WTC11 (cell line): ENCODE measurements around the gene NCOA6. TPM values are rescaled to one million over a fixed set of nuclear protein-coding genes. Genes with fewer than 3 reads are reported as not detected.

Experiments
- ATAC-seq: fragments of 200-7000 bp; cut with Tn5 transposase; 2 replicates; pipeline ENCODE4 v1.10.0; 2021; ENCODE audit warnings: mild to moderate bottlenecking, moderate library complexity
- CTCF ChIA-PET: fragments of 300-600 bp; sonication (Branson Sonifier 250); formaldehyde crosslinking; loops from one replicate; lab custom pipeline; 2021; ENCODE audit warnings: antibody characterized with exemption; lab: Charles Lee
- POLR2A ChIA-PET: fragments of 350-600 bp; sonication (Branson Sonifier 250); formaldehyde crosslinking; loops from one replicate; lab custom pipeline; 2021; ENCODE audit warnings: antibody characterized with exemption; lab: Charles Lee
- DNase-seq: peaks from one replicate; pipeline ENCODE4 v3.0.0; 2021; ENCODE audit warnings: low spot score
- H3K27ac Mint-ChIP-seq: 2 replicates; pipeline ENCODE4 v1.8.0; 2021; ENCODE audit warnings: mixed read lengths
- H3K27me3 Mint-ChIP-seq: 2 replicates; pipeline ENCODE4 v1.8.0; 2021; ENCODE audit warnings: low read depth, mild to moderate bottlenecking, moderate library complexity, mixed read lengths
- H3K36me3 Mint-ChIP-seq: 2 replicates; pipeline ENCODE4 v1.8.0; 2021; ENCODE audit warnings: mixed read lengths
- H3K4me1 Mint-ChIP-seq: 2 replicates; pipeline ENCODE4 v1.8.0; 2022; ENCODE audit warnings: mixed read lengths
- H3K4me3 Mint-ChIP-seq: 2 replicates; pipeline ENCODE4 v1.8.0; 2021; ENCODE audit warnings: mild to moderate bottlenecking, moderate library complexity, mixed read lengths
- H3K9me3 Mint-ChIP-seq: 2 replicates; pipeline ENCODE4 v1.8.0; 2021; ENCODE audit warnings: mixed read lengths
- AR ChIP-seq: fragments of 250-450 bp; sonication (Bioruptor Pico); IDR thresholded peaks from 2 replicates; pipeline ENCODE4 v1.9.0; 2021; ENCODE audit warnings: mild to moderate bottlenecking
- ATF1 ChIP-seq: sonication (generic); formaldehyde crosslinking; IDR thresholded peaks from 2 replicates; pipeline ENCODE4 v1.8.1; 2023; ENCODE audit warnings: mild to moderate bottlenecking, moderate library complexity, missing genetic modification reagents
- FOXK1 ChIP-seq: sonication (generic); formaldehyde crosslinking; IDR thresholded peaks from 2 replicates; pipeline ENCODE4 v1.8.0; 2022; ENCODE audit warnings: mild to moderate bottlenecking, moderate library complexity, missing genetic modification reagents
- IRF2 ChIP-seq: sonication (generic); formaldehyde crosslinking; IDR thresholded peaks from 2 replicates; pipeline ENCODE4 v1.8.0; 2022; ENCODE audit warnings: low read depth, missing genetic modification reagents, borderline replicate concordance
- KAT7 ChIP-seq: sonication (generic); formaldehyde crosslinking; IDR thresholded peaks from 2 replicates; pipeline ENCODE4 v1.8.1; 2023; ENCODE audit warnings: missing genetic modification reagents, mild to moderate bottlenecking, borderline replicate concordance
- NFATC4 ChIP-seq: fragments of 250-450 bp; sonication (Bioruptor Pico); IDR thresholded peaks from 2 replicates; pipeline ENCODE4 v1.9.0; 2021; ENCODE audit warnings: mild to moderate bottlenecking
- NR1H2 ChIP-seq: sonication (generic); formaldehyde crosslinking; IDR thresholded peaks from 2 replicates; pipeline ENCODE4 v1.9.0; 2021; ENCODE audit warnings: mild to moderate bottlenecking, moderate library complexity, missing genetic modification reagents
- RELA ChIP-seq: sonication (generic); formaldehyde crosslinking; IDR thresholded peaks from 2 replicates; pipeline ENCODE4 v1.8.1; 2022; ENCODE audit warnings: missing genetic modification reagents, mild to moderate bottlenecking, borderline replicate concordance
- SMAD3 ChIP-seq: sonication (generic); formaldehyde crosslinking; IDR thresholded peaks from 2 replicates; pipeline ENCODE4 v1.8.0; 2022; ENCODE audit warnings: missing genetic modification reagents, mild to moderate bottlenecking, borderline replicate concordance
- TEAD1 ChIP-seq: sonication (generic); formaldehyde crosslinking; IDR thresholded peaks from 2 replicates; pipeline ENCODE4 v1.8.0; 2022; ENCODE audit warnings: mild to moderate bottlenecking, missing genetic modification reagents
- ZNF121 ChIP-seq: sonication (generic); formaldehyde crosslinking; IDR thresholded peaks from 2 replicates; pipeline ENCODE4 v1.8.0; 2023; ENCODE audit warnings: missing genetic modification reagents
- ZNF263 ChIP-seq: sonication (generic); formaldehyde crosslinking; IDR thresholded peaks from 2 replicates; pipeline ENCODE4 v1.8.1; 2022; ENCODE audit warnings: low read depth, mild to moderate bottlenecking, moderate library complexity, missing genetic modification reagents
- ZNF317 ChIP-seq: sonication (generic); formaldehyde crosslinking; IDR thresholded peaks from 2 replicates; pipeline ENCODE4 v1.8.1; 2023; ENCODE audit warnings: low read depth, mild to moderate bottlenecking, moderate library complexity, missing genetic modification reagents, borderline replicate concordance
- ZNF396 ChIP-seq: fragments of 250-450 bp; sonication (Bioruptor Pico); IDR thresholded peaks from 2 replicates; pipeline ENCODE4 v1.8.0; 2021; ENCODE audit warnings: mild to moderate bottlenecking, moderate library complexity, borderline replicate concordance
- ZNF416 ChIP-seq: fragments of 250-450 bp; sonication (Bioruptor Pico); IDR thresholded peaks from 2 replicates; pipeline ENCODE4 v1.9.0; 2021; ENCODE audit warnings: mild to moderate bottlenecking, inconsistent platforms
- ZNF512 ChIP-seq: sonication (generic); formaldehyde crosslinking; IDR thresholded peaks from 2 replicates; pipeline ENCODE4 v1.8.1; 2022; ENCODE audit warnings: missing genetic modification reagents, borderline replicate concordance
- ZNF671 ChIP-seq: fragments of 250-450 bp; sonication (Bioruptor Pico); IDR thresholded peaks from 2 replicates; pipeline ENCODE4 v1.8.0; 2021; ENCODE audit warnings: mild to moderate bottlenecking
- total RNA-seq: library from RNA; stranded (reverse); gene quantifications from 3 replicates; pipeline ENCODE4 v1.2.3, GENCODE V29; 2021
- TF ChIP-seq, protein P1 (sequence below): sonication (generic); formaldehyde crosslinking; IDR thresholded peaks from 2 replicates; pipeline ENCODE4 v1.8.0; 2022; ENCODE audit warnings: mild to moderate bottlenecking, missing genetic modification reagents
- TF ChIP-seq, protein P2 (sequence below): sonication (generic); formaldehyde crosslinking; IDR thresholded peaks from 2 replicates; pipeline ENCODE4 v1.8.1; 2022; ENCODE audit warnings: mild to moderate bottlenecking, moderate library complexity, missing genetic modification reagents
- TF ChIP-seq, protein P3 (sequence below): fragments of 250-450 bp; sonication (Bioruptor Pico); IDR thresholded peaks from 2 replicates; pipeline ENCODE4 v1.9.0; 2021; ENCODE audit warnings: mild to moderate bottlenecking, borderline replicate concordance

Gene NCOA6
- total RNA-seq, 1 experiment from 2014 or later: 10.1 TPM

GRCh38 chr20:34772437-34772836, 53.0 kb downstream of the NCOA6 start:
- Mint-ChIP-seq H3K4me1 (no peaks in the 10 kb centered on the region), H3K27me3 (no peaks in the 10 kb centered on the region), H3K4me3 (no peak overlapping the region), H3K36me3 (no peaks in the 10 kb centered on the region), H3K9me3 (no peaks in the 10 kb centered on the region), H3K27ac (no peak overlapping the region)
- DNase-seq (no peak), ATAC-seq (no peak)
- TF ChIP-seq, protein P1, sequence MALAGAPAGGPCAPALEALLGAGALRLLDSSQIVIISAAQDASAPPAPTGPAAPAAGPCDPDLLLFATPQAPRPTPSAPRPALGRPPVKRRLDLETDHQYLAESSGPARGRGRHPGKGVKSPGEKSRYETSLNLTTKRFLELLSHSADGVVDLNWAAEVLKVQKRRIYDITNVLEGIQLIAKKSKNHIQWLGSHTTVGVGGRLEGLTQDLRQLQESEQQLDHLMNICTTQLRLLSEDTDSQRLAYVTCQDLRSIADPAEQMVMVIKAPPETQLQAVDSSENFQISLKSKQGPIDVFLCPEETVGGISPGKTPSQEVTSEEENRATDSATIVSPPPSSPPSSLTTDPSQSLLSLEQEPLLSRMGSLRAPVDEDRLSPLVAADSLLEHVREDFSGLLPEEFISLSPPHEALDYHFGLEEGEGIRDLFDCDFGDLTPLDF (CRISPR knock-in tag): no peak
- TF ChIP-seq TEAD1 (CRISPR knock-in tag) (no peak), ZNF263 (CRISPR knock-in tag) (no peak), RELA (CRISPR knock-in tag) (no peak), ZNF512 (CRISPR knock-in tag) (no peak), FOXK1 (CRISPR knock-in tag) (no peak), IRF2 (CRISPR knock-in tag) (no peak), ZNF396 (CRISPR knock-in tag) (no peak), KAT7 (CRISPR knock-in tag) (no peak), AR (CRISPR knock-in tag) (no peak), ZNF671 (CRISPR knock-in tag) (no peak), ZNF416 (CRISPR knock-in tag) (no peak), ATF1 (CRISPR knock-in tag) (no peak), NR1H2 (CRISPR knock-in tag) (no peak), SMAD3 (CRISPR knock-in tag) (no peak)
- TF ChIP-seq, protein P2, sequence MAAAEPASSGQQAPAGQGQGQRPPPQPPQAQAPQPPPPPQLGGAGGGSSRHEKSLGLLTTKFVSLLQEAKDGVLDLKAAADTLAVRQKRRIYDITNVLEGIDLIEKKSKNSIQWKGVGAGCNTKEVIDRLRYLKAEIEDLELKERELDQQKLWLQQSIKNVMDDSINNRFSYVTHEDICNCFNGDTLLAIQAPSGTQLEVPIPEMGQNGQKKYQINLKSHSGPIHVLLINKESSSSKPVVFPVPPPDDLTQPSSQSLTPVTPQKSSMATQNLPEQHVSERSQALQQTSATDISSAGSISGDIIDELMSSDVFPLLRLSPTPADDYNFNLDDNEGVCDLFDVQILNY (CRISPR knock-in tag): no peak
- CTCF ChIA-PET: no interaction called here
- POLR2A ChIA-PET: interaction anchor here (0.6 kb wide), 1 partner anchor 585 kb away, joined by 4 read pairs; no protein-coding TSS in a partner anchor

DNA sequence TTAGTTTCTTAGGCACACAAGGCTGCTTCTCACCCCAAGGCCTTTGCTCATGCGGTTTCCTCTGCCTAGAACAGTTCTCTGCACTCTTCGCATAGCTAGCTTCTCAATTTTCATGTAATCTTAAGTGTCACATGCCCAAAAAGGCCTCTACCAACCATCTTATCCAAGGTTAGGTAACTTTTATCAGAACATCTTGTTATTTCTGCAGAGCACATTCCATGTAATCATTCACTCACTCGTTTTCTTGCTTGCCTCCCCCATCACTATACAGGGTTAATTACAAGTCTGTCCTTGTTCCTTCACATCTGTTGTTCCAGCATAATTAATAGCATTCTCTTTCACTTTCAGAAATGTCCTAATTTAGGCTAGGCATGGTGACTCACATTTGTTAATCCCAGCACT, 53.8 kb downstream of the NCOA6 start:
- no peak overlapping the region for H3K4me3 Mint-ChIP-seq
- DNase-seq (no peak), ATAC-seq (no peak)
- no peaks in the 10 kb centered on the region for H3K36me3 Mint-ChIP-seq
- H3K27ac Mint-ChIP-seq: peak overlapping the region; percentile 4; the same call in 1 of the 2 replicates
- H3K27me3 Mint-ChIP-seq: no peaks in the 10 kb centered on the region
- H3K9me3 Mint-ChIP-seq: no peaks in the 10 kb centered on the region
- ChIA-PET CTCF (interaction anchor here (1.5 kb wide), 1 partner anchor 581 kb away, joined by 3 read pairs; no protein-coding TSS in a partner anchor), POLR2A (interaction anchor here (0.6 kb wide), 1 partner anchor 233 kb away, joined by 3 read pairs; no protein-coding TSS in a partner anchor)
- H3K4me1 Mint-ChIP-seq: no peaks in the 10 kb centered on the region
- TF ChIP-seq ZNF512 (CRISPR knock-in tag) (no peak), ZNF416 (CRISPR knock-in tag) (no peak), ZNF121 (CRISPR knock-in tag) (no peak), SMAD3 (CRISPR knock-in tag) (no peak), FOXK1 (CRISPR knock-in tag) (no peak), NFATC4 (CRISPR knock-in tag) (no peak), ZNF317 (CRISPR knock-in tag) (no peak)
- TF ChIP-seq, protein P3, sequence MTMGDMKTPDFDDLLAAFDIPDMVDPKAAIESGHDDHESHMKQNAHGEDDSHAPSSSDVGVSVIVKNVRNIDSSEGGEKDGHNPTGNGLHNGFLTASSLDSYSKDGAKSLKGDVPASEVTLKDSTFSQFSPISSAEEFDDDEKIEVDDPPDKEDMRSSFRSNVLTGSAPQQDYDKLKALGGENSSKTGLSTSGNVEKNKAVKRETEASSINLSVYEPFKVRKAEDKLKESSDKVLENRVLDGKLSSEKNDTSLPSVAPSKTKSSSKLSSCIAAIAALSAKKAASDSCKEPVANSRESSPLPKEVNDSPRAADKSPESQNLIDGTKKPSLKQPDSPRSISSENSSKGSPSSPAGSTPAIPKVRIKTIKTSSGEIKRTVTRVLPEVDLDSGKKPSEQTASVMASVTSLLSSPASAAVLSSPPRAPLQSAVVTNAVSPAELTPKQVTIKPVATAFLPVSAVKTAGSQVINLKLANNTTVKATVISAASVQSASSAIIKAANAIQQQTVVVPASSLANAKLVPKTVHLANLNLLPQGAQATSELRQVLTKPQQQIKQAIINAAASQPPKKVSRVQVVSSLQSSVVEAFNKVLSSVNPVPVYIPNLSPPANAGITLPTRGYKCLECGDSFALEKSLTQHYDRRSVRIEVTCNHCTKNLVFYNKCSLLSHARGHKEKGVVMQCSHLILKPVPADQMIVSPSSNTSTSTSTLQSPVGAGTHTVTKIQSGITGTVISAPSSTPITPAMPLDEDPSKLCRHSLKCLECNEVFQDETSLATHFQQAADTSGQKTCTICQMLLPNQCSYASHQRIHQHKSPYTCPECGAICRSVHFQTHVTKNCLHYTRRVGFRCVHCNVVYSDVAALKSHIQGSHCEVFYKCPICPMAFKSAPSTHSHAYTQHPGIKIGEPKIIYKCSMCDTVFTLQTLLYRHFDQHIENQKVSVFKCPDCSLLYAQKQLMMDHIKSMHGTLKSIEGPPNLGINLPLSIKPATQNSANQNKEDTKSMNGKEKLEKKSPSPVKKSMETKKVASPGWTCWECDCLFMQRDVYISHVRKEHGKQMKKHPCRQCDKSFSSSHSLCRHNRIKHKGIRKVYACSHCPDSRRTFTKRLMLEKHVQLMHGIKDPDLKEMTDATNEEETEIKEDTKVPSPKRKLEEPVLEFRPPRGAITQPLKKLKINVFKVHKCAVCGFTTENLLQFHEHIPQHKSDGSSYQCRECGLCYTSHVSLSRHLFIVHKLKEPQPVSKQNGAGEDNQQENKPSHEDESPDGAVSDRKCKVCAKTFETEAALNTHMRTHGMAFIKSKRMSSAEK (CRISPR knock-in tag): no peak
